OCI-LY3 (cell line): Measurements from ENCODE around the gene ATF6.

Experiments
- EZH2phosphoT487 ChIP-seq: fragments of 200-600 bp; shearing (Covaris generic); IDR thresholded peaks from 2 replicates; pipeline ENCODE4 v1.6.1; 2018; ENCODE audit warnings: antibody characterized with exemption, mixed run types, low read depth
- TF ChIP-seq, protein P1 (sequence below): fragments of 200-600, 300-600 bp; sonication (generic); IDR thresholded peaks from 2 replicates; pipeline ENCODE4 v1.5.1; 2014; ENCODE audit warnings: antibody characterized with exemption, low read length, low read depth

GRCh38 chr1:161817176-161817730, 51.1 kb downstream of the ATF6 start:
- TF ChIP-seq, protein P1, sequence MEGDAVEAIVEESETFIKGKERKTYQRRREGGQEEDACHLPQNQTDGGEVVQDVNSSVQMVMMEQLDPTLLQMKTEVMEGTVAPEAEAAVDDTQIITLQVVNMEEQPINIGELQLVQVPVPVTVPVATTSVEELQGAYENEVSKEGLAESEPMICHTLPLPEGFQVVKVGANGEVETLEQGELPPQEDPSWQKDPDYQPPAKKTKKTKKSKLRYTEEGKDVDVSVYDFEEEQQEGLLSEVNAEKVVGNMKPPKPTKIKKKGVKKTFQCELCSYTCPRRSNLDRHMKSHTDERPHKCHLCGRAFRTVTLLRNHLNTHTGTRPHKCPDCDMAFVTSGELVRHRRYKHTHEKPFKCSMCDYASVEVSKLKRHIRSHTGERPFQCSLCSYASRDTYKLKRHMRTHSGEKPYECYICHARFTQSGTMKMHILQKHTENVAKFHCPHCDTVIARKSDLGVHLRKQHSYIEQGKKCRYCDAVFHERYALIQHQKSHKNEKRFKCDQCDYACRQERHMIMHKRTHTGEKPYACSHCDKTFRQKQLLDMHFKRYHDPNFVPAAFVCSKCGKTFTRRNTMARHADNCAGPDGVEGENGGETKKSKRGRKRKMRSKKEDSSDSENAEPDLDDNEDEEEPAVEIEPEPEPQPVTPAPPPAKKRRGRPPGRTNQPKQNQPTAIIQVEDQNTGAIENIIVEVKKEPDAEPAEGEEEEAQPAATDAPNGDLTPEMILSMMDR = no peak
- no peak for TF ChIP-seq EZH2phosphoT487
